Left kidney (tissue), 2 donors: ENCODE measurements around the gene SLC39A2. TPM values are rescaled to one million over a fixed set of nuclear protein-coding genes. Genes with fewer than 3 reads are reported as not detected.
"Not testable (repeated sequence)": the region's sequence is repeated elsewhere in the genome, so short reads cannot be mapped to it uniquely, and the experiment has no call there.

Experiments used
- DNase-seq: peaks from one replicate; pipeline ENCODE4 v3.0.0-alpha.2; 2013
- polyA plus RNA-seq: library from polyadenylated mRNA; unstranded; fragments of 120-200 nt; gene quantifications from one replicate; pipeline ENCODE4 v1.2.1, GENCODE V29; 2013; ENCODE audit not compliant: insufficient read length

Gene SLC39A2
- polyA plus RNA-seq, 1 donor, result 1.3 TPM

- DNase-seq, result no peak
Measured at GRCh38 chr14:20996521-20996920, 2.6 kb upstream of the SLC39A2 start.

- DNase-seq, result no peak
Measured at GRCh38 chr14:20997115-20997514, 2.0 kb upstream of the SLC39A2 start.

- no peak for DNase-seq
Measured at GRCh38 chr14:20997564-20997963, 1.5 kb upstream of the SLC39A2 start.

GRCh38 chr14:20998139-20998538, 954 bp upstream of the SLC39A2 start:
- DNase-seq, result no peak

- DNase-seq, result no peak
Measured at GRCh38 chr14:20999591-20999990, 498 bp downstream of the SLC39A2 start.

GRCh38 chr14:21001218-21001617, 2.1 kb downstream of the SLC39A2 start:
- no peak for DNase-seq

- DNase-seq, result no peak
Measured at GRCh38 chr14:21003788-21004346, 4.8 kb downstream of the SLC39A2 start.

GRCh38 chr14:21009721-21010120, 10.6 kb downstream of the SLC39A2 start:
- DNase-seq, result not testable (repeated sequence)

- DNase-seq, result no peak
Measured at GRCh38 chr14:21011136-21011535, 12.0 kb downstream of the SLC39A2 start.

- peak; percentile 93 for DNase-seq
Measured at GRCh38 chr14:21014761-21015190, 15.7 kb downstream of the SLC39A2 start.

GRCh38 chr14:21015312-21015711, 16.2 kb downstream of the SLC39A2 start:
- DNase-seq, result no peak

- DNase-seq, result no peak
Measured at GRCh38 chr14:21016413-21017190, 17.5 kb downstream of the SLC39A2 start.

GRCh38 chr14:21017528-21018245, 18.6 kb downstream of the SLC39A2 start:
- no peak for DNase-seq

- no peak for DNase-seq
Measured at GRCh38 chr14:21018286-21018685, 19.2 kb downstream of the SLC39A2 start.

- DNase-seq, result no peak
Measured at GRCh38 chr14:21018781-21019180, 19.7 kb downstream of the SLC39A2 start.

GRCh38 chr14:21019366-21019765, 20.3 kb downstream of the SLC39A2 start:
- no peak for DNase-seq

GRCh38 chr14:21020977-21021545, 22.0 kb downstream of the SLC39A2 start:
- no peak for DNase-seq

- DNase-seq, result no peak
Measured at GRCh38 chr14:21022686-21023085, 23.6 kb downstream of the SLC39A2 start.

GRCh38 chr14:21023174-21023573, 24.1 kb downstream of the SLC39A2 start:
- DNase-seq, result no peak

GRCh38 chr14:21023817-21024584, 24.9 kb downstream of the SLC39A2 start:
- no peak for DNase-seq

- peak; percentile 77 for DNase-seq
Measured at GRCh38 chr14:21024585-21025370, 25.7 kb downstream of the SLC39A2 start, which contains the start of gene NDRG2. TSS of gene NDRG2 (minus strand) at chr14:21025061. CDS start at chr14:21023315, 1,746 bp downstream.
